GM19193 (cell line): Measurements from ENCODE around the gene ATP8A2.

Experiments used
- POLR2A ChIP-seq: IDR thresholded peaks from 4 replicates; pipeline ENCODE4 v1.6.1; 2011; ENCODE audit not compliant: insufficient read depth, insufficient read length; ENCODE audit errors: extremely low read depth

ATP8A2 gene

DNA sequence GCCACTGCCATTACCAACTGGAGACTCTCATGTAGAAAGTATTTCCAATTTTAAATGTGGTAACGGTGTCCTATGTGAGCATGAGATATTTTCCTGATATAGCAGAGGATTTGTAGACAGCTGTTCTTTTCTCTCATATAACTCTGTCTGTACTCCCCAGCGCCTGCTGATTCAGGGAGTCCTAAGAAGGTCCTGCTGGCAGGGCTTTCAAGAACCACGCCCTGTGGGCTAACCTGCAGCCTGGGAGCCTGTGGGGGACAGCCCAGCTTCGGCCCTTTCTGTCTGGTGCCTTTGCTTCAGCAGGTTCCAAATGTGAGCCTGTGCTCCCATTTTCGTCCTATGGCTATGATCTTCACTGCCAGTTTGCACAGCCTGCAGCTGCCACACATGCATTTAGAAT is 316.8 kb downstream of the ATP8A2 start:
- no peak for TF ChIP-seq POLR2A

DNA sequence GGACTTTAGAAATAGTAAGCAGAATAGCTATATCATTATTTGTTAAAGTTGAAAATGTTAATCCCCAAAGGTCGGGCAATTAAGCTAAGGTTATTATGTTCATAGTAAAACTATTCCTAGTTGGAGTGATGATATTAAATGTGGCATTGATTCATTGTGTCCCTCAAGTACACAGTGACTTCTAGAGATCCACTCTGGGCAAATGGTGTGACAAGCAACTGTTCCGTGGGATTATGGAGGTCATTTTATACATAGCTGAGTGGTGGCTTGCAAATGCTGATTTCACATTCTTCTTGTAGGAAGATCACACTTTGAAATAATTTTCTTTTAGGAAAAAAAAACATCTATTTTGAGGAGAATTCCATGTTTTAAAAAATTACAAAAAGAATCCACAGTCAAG is 317.8 kb downstream of the ATP8A2 start:
- no peak for TF ChIP-seq POLR2A

DNA sequence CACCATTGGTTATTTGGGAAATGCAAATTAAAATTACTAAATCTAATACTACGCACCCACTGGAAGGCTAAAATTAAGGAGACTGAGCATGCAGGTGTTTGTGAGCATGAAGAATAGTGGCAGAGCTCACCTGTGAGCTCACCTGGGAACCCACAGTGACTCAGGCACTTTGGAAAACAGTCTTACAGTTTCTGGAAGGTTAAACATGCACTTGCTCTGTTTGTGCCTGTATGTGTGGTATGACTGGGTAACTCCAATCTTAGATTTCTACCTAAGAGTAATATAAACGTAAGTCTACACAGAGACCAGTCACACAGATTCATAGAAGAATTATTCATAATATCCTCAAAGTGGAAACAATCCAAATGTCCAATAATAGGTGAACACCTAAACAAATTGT is 318.8 kb downstream of the ATP8A2 start:
- TF ChIP-seq POLR2A: no peak

DNA sequence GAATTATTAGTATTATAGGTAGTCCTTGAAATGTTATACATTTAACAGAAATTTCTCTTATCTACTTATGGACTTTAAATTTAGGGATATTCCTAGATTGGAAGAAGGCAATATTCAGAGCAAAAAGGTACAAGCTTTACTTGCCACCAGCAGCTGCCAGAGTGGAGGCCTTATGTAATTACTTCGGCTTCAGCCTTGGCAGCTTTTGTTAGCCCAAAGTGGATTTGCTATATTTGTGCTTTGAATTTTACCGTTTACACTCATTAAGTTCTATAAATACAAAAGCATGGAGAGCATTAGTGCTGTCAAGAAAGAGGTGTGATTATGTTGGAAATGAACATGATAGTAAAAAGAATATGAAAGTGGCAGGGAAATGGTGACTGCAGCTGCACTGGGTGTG is 319.9 kb downstream of the ATP8A2 start:
- no peak for TF ChIP-seq POLR2A

DNA sequence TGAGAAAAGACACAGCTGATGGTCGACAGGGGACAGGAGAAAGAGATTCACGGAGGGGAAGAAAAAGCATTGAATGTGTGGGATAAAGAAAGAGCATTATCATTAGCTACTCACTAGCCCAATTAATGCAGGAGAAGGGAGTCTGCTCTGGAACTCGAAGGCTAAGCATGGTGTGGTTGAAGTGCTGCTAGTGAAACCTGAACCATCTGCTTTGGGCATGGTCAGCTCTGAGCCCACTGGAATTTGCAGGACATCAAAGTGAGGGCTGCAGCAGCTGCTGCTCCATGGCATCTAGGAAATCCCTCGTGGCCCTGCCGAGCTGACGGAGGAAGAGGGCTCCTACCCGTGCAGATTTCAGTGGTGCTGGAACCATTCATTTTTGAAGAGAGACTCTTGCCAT is 320.3 kb downstream of the ATP8A2 start:
- TF ChIP-seq POLR2A: no peak

DNA sequence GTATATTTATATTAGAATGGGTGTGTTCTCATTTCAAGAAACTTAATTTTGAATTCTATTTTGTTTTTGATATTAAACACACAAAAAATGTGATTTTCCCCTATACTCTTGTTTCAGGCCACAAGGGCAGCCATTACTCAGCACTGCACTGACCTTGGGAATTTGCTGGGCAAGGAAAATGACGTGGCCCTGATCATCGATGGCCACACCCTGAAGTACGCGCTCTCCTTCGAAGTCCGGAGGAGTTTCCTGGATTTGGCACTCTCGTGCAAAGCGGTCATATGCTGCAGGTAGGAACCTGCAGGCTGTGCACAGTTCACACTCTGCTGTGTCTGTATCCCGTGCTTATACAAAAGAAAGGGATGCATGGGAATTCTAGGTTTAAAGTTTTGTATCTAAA is 327.3 kb downstream of the ATP8A2 start:
- no peak for TF ChIP-seq POLR2A

DNA sequence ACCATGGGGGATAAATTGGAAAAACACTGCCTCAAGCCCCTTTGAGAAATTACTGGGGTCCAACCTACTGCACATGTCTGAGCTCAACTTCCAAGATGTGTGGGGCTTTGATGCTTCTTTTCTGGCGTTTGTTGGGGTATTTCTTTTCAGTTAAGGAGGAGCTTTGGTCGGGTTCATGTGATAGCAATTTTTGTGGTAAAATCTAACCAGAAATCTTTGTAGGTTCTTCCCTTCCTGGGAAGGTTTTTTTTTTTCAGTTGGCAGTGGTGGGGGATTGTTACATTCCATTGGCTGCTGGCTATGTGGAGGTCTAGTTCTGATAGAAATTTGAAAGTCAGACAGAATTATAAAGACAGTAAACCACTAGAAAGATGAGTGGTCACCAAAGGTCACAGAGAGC is 327.8 kb downstream of the ATP8A2 start:
- no peak for TF ChIP-seq POLR2A

DNA sequence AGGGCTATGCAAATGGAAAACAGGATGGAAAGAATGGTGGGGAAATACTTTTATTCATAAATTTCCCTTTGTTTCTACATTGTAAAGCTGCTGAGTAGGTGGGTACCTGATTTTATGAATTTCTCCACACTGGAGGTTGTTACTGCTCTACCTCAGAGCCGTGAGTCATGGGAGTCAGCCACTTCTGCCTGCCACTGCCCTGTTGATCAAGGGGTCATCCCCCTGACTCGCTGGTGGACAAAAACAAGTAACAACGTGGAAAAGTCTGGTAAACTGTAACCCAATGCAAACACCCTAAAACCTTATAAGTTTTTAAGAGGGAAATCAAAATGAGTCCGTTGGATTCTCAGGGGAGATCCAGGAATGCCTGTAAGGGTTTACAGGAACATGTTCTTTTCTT is 329.5 kb downstream of the ATP8A2 start:
- no peak for TF ChIP-seq POLR2A

DNA sequence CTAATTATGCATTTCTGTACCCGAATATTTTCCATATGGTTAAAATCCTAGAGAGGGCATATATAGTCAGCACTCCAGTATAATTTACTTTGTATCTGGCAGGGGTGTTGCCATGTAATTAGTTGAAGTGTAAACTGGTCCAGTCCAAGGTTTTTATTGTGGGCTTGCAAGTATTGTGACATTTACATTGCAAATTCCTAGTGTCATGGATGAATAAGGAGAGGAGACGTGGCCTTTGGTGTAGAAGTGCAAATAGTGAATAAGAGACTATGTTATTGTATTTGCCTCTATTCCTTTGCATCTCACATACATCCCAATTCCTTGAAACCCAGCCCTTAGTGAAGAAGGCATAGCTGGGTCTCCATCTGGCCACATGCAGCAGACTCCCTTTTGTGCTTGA is 330.6 kb downstream of the ATP8A2 start:
- no peak for TF ChIP-seq POLR2A

DNA sequence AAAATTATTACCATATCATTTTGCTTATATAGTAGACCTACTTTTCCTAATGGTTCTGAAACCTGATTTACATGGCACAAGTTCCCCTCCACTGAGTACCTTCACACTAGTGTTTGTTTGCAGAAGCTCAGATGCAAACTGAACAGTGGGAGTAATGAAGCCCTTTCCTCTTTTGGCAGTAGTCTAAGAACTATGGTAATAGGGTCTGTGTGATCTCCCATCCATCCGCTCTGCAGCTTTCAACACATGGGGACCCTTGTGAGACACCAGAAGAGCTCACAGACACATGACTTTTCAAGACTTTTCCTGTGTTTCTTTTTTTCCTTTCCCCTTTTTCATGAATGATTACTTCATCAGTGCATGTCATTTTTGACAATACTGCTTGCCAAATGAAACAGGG is 336.0 kb downstream of the ATP8A2 start:
- TF ChIP-seq POLR2A: no peak

DNA sequence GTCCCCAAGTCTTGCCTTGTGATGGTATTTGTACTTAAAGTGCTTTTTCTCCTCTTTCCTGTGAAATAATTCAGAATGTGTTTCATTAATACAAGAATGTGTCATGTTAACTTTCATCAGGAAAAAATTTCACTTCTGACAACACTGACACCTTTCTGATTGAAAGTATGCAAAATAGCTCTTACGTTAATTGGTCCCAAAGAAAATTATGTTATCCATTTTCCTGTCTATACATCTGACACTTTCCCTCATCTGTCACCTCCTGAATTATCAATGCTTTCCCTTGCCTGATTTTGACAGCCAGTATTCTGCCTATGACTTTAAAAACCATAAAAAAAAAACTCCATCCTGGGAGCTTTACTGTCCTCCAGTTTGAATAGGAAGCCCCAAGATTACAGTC is 336.5 kb downstream of the ATP8A2 start:
- TF ChIP-seq POLR2A: no peak

DNA sequence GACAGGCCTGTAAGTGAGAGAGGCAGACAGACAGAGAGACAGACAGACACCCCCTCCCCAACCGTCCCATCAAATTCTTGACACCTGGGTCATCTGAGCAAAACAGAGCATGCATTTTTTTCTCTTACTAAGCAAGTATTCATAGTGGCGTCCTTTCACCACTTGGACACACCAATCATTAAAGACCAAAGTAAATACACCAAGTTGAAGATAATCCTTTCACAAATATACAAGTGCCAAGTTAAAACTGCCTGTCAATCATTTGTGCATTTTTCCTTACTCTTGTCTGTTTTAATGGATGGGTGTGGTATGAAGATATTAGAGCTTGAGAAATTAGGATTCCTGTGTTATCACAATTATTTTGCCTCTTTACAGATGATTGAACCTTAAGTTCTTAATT is 337.3 kb downstream of the ATP8A2 start:
- no peak for TF ChIP-seq POLR2A

DNA sequence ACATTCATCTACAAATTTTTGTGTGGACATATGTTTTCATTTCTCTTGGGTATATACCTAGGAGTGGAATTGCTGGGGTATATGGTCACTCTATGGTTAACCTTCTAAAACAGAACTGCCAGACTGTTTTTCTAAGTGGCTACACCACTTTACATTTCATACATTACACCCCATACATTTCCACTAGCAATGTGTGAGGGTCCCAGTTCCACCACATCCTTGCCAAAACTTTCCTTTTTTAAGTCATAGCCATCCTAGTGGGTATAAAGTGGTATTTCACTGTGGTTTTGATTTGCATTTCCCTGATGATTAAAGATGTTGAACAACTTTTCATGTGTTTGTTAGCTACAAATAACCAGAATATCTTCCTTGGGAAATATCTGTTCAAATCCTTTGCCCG is 344.0 kb downstream of the ATP8A2 start:
- TF ChIP-seq POLR2A: no peak

DNA sequence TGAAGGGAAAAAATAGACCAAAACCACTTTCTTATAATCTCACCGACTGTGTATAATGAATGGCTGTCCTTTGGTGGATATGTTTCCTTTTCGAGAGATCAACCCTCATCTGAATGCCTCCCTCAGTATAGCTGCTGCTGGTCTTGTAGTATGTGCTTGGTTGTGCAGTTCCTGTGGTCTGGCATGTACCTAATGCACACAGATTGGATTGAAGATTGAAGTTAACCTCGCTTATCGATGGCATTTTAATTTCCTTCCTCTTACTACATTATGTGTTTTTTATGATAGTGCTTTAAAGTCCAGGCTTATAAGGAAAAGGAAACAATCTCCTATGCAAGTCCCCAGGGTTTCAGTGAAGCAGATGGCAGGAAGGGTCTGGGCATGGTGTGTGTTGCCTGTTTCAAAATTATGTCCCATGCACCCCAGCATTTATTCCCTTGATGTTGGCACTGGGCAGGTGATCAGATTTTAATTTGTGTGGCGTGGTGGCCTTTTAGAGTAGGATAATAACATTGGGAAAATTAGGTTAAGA is 346.0 kb downstream of the ATP8A2 start:
- no peak for TF ChIP-seq POLR2A

DNA sequence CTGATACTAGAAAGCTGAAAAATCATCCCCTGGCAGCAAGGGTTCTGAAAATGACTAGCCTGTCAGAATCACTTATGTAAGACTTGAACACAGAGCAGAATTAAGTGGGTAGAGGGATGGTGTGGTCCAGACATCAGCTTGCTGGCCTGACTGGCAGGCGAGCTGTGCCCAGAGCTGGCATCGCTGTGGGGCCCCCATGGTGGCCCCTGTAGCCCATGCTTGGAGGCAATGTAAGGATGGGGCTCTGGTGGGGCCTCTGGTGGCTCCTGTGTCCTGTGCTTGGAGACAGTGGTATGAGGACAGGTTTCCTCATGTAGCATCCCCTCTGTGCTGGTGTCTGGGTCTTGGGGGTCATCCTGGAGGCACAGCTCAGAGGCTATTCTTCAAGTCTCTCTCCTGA is 347.9 kb downstream of the ATP8A2 start:
- no peak for TF ChIP-seq POLR2A

DNA sequence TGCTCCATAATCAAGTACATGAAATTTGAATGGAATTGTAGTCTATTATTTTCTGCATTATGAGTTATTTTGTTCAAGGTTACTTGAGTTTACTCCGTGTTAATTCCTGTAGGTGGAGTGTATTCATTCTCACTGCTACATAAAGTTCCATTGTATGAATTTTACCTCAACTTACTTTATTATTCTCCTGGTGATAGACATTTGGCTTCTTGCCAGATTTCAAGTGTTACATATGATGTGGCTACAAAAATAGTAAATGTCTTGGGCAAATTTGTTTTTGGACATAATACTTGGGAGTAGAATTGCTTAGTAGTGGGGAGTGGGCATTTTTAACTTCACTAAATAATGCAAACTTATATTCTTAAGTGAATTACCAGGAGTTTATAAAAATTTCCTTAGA is 351.1 kb downstream of the ATP8A2 start:
- TF ChIP-seq POLR2A: no peak

DNA sequence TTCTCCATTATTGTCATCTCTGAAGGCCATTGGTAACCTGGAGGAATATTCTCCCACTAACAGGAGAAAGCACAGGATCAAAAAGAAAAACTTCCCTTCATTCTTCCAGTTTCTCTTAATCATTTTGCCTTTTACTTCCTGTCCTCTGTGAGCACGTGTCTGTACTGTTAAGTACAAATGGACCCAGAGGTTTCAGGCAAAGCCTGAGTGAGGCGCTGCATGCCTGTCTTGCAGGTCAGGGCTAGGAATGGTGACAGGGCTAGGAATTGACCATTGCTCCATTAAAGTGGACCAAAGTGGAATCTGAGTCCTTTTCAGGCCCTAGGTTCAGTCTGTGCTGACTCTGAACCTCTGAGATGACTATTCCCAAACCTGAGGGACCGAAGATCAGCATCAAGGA is 353.3 kb downstream of the ATP8A2 start:
- TF ChIP-seq POLR2A: no peak
